Neural progenitor cell (in vitro differentiated cells): Measurements from ENCODE around the gene PCDHGA5.

Source experiments
- EZH2phosphoT487 ChIP-seq: fragments of 200-600 bp; sonication (generic); IDR thresholded peaks from 2 replicates; pipeline ENCODE4 v1.6.1; 2017; ENCODE audit warnings: antibody characterized with exemption
- TF ChIP-seq, protein P1 (sequence below): fragments of 200-600 bp; sonication (generic); IDR thresholded peaks from 2 replicates; pipeline ENCODE4 v1.5.1; 2017; ENCODE audit warnings: antibody characterized with exemption, mild to moderate bottlenecking

DNA sequence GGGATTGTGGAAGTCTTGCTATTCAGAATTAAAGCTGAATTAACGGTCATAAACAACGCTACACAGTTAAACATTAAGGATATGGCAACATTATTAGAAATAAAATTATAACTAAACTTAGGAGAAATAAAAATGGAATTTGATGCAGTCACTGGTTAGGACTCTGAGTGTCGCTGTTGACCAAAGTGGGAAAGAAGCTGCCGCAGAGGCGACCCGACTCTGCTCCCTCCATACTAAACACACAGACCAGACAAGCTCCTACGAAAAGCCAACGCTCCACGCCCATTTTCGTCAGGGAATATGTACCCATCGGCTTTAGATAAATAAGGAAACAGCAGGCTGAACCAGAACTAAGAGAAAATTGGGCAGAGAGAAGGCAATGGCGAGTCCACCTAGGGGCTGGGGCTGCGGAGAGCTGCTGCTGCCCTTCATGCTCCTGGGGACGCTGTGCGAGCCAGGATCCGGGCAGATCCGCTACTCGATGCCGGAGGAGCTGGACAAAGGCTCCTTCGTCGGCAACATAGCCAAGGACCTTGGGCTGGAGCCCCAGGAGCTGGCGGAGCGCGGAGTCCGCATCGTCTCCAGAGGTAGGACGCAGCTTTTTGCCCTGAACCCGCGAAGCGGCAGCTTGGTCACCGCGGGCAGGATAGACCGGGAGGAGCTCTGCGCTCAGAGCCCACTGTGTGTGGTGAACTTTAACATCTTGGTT is at the start of gene PCDHGA5:
- TF ChIP-seq, protein P1, sequence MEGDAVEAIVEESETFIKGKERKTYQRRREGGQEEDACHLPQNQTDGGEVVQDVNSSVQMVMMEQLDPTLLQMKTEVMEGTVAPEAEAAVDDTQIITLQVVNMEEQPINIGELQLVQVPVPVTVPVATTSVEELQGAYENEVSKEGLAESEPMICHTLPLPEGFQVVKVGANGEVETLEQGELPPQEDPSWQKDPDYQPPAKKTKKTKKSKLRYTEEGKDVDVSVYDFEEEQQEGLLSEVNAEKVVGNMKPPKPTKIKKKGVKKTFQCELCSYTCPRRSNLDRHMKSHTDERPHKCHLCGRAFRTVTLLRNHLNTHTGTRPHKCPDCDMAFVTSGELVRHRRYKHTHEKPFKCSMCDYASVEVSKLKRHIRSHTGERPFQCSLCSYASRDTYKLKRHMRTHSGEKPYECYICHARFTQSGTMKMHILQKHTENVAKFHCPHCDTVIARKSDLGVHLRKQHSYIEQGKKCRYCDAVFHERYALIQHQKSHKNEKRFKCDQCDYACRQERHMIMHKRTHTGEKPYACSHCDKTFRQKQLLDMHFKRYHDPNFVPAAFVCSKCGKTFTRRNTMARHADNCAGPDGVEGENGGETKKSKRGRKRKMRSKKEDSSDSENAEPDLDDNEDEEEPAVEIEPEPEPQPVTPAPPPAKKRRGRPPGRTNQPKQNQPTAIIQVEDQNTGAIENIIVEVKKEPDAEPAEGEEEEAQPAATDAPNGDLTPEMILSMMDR = no peak
- TF ChIP-seq EZH2phosphoT487 = no peak
